ENCODE data around the gene SFXN1.
A peak's percentile ranks its signal among the peaks of the same experiment; 100 is the strongest.

Gene SFXN1

DNA sequence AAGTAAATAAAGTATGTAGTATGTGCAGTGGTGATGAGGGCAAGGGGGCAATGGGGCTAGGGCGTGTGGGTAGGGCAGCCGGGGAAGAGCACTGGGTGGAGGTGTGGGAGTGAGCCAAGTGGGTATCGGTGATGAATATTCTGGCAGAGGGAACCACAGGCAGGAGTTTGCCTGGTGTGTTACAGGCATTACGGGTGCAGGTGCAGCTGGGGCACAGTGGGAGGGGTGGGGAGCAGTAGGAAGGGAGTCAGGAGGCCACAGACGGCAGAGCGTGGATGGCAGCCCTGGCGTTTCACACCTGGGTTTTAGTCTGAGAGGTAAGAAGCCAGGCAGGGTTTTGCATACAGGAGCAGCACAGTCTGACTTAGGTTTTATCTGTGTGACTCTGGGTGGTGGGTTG lies 35.4 kb downstream of the SFXN1 start:
- no peak for DNase-seq (ENCODE audit: low read depth in 2 of 2)
- H3K4me3 ChIP-seq (replicated peaks in 1 of 2; ENCODE audit: low read depth in 2 of 2, low read length in 2 of 2): no peak overlapping the region
- TF ChIP-seq, protein P1, sequence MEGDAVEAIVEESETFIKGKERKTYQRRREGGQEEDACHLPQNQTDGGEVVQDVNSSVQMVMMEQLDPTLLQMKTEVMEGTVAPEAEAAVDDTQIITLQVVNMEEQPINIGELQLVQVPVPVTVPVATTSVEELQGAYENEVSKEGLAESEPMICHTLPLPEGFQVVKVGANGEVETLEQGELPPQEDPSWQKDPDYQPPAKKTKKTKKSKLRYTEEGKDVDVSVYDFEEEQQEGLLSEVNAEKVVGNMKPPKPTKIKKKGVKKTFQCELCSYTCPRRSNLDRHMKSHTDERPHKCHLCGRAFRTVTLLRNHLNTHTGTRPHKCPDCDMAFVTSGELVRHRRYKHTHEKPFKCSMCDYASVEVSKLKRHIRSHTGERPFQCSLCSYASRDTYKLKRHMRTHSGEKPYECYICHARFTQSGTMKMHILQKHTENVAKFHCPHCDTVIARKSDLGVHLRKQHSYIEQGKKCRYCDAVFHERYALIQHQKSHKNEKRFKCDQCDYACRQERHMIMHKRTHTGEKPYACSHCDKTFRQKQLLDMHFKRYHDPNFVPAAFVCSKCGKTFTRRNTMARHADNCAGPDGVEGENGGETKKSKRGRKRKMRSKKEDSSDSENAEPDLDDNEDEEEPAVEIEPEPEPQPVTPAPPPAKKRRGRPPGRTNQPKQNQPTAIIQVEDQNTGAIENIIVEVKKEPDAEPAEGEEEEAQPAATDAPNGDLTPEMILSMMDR (IDR thresholded peaks at IDR 0.05; ENCODE audit: low read depth, low read length): no peak

GRCh38 chr5:175516933-175517823 lies 38.8 kb downstream of the SFXN1 start:
- no peak overlapping the region for H3K4me3 ChIP-seq (replicated peaks in 1 of 2; ENCODE audit: low read depth in 2 of 2, low read length in 2 of 2)
- no peak for DNase-seq (ENCODE audit: low read depth in 2 of 2)
- TF ChIP-seq, protein P1 (IDR thresholded peaks at IDR 0.05; ENCODE audit: low read depth, low read length): no peak

DNA sequence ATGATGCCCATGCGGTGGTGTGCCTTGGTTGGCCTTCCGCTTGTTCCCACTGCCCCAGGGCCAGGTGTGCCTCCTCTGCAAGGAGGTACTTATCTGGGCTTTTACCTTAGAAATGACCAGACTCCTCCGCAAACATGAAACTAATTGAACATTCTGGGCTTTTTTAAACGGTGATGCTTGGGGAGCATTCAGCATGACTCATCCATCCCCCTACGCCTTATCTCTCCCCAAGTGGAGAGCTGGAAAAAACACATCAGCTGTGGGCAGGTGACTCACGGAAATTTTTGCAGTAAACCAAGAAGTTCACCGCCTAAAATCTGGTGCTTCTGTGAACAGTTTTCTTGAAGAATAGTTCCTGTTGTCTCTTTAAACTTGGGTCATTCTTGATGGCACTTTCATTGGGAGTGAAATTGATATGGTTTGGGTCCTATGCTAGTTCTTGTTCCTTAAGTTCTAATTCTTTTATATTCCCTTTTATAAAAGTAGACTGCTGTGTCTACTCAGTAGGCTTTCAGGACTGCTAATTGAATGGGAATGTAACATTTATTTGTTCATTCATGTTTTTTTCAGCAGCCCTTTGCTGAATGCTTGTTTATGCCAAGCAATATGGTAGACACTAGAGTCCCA lies 39.6 kb downstream of the SFXN1 start:
- TF ChIP-seq, protein P1 (IDR thresholded peaks at IDR 0.05; ENCODE audit: low read depth, low read length): no peak
- H3K4me3 ChIP-seq (replicated peaks in 1 of 2; ENCODE audit: low read depth in 2 of 2, low read length in 2 of 2): no peak overlapping the region
- DNase-seq (ENCODE audit: low read depth in 2 of 2): peak; percentile 67 to 89

DNA sequence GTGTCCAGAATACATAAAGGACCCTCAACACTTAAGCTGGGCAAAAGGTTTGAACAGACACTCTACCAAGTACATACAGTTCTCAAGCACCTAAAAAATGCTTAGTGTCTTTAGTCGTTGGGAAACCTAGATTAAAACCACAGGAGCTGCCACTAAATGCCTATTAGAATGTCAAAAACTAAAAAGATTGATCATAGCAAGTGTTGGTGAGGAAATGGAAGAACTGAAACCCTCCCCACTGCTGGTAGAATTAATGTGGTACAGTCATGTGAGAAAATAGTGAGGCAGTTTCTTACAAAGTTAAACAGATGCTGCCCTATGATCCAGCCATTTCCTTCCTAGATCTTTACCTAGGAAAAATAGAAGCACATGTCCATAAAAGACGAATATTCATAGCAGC lies 40.6 kb downstream of the SFXN1 start:
- H3K4me3 ChIP-seq (replicated peaks in 1 of 2; ENCODE audit: low read depth in 2 of 2, low read length in 2 of 2): no peak overlapping the region
- no peak for DNase-seq (ENCODE audit: low read depth in 2 of 2)
- TF ChIP-seq, protein P1 (IDR thresholded peaks at IDR 0.05; ENCODE audit: low read depth, low read length): no peak

DNA sequence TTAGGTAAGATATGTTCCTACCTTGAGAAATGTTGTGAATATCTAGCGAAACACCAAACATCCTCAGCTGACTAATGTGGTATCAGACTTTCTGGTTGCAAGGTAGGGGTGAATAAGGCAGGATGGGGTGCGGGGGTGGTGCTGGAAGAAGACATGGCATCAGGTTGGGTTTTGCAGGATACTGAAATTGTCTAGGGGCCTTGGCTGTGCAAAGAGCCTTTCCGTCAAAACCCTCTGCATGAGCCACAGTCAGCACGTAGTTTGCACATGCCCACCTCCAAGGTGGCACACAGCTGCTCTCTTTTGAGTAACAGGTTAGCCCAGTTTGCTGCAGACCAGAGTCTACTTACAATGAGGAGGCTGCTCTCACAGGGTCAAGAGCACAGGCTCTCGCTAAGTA lies 42.0 kb downstream of the SFXN1 start:
- no peak for DNase-seq (ENCODE audit: low read depth in 2 of 2)
- TF ChIP-seq, protein P1 (IDR thresholded peaks at IDR 0.05; ENCODE audit: low read depth, low read length): no peak
- H3K4me3 ChIP-seq (replicated peaks in 1 of 2; ENCODE audit: low read depth in 2 of 2, low read length in 2 of 2): no peak overlapping the region

DNA sequence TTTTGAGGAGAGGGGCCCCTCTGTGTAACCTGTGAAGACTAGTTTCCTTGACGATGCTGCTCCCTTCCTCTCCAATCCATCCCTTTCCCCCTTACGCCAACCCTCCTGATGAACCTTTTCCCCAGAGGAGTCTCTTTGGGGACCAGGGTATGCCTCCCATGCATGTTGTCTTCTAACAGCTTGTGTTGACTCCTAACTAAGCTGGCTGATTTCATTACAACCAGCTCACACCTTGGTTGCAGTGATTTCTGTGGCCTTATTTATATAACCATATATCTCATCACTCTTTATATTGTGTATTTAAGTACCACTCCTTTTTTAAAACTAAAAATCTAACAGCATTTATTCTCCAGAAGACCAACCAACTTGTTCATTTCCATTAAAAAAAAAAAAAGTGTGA lies 42.5 kb downstream of the SFXN1 start:
- no peak for DNase-seq (ENCODE audit: low read depth in 2 of 2)
- no peak overlapping the region for H3K4me3 ChIP-seq (replicated peaks in 1 of 2; ENCODE audit: low read depth in 2 of 2, low read length in 2 of 2)
- TF ChIP-seq, protein P1 (IDR thresholded peaks at IDR 0.05; ENCODE audit: low read depth, low read length): no peak
